GM23338 (cell line): ENCODE results near the gene RPGRIP1L. TPM values are rescaled to one million over a fixed set of nuclear protein-coding genes. Genes with fewer than 3 reads are reported as not detected.
A peak's percentile ranks its signal among the peaks of the same experiment; 100 is the strongest.

Source experiments
- ATAC-seq: fragments of 200-7000 bp; cut with Tn5 transposase; 3 replicates; pipeline ENCODE4 v1.9.1; 2020
- DNase-seq: peaks from one replicate; pipeline ENCODE4 v3.0.0-alpha.2; 2015; ENCODE audit warnings: low spot score
- H2AFZ ChIP-seq: fragments of 200-600 bp; sonication (generic); 2 replicates; pipeline ENCODE4 v1.8.0; 2016; ENCODE audit warnings: antibody characterized with exemption, mild to moderate bottlenecking, moderate library complexity
- H3F3A ChIP-seq: fragments of 200-600 bp; sonication (generic); replicated peaks from 2 replicates; pipeline ENCODE4 v1.8.0; 2017; ENCODE audit warnings: antibody characterized with exemption, mixed run types, low read depth
- H3K27ac ChIP-seq: fragments of 200-600 bp; sonication (generic); 2 replicates; pipeline ENCODE4 v1.6.1; 2016; ENCODE audit warnings: low read depth
- H3K27me3 ChIP-seq: fragments of 200-600 bp; sonication (generic); 2 replicates; pipeline ENCODE4 v1.8.0; 2016; ENCODE audit warnings: mild to moderate bottlenecking, mixed run types, moderate library complexity; ENCODE audit not compliant: insufficient read depth
- H3K36me3 ChIP-seq: fragments of 200-600 bp; sonication (generic); 2 replicates; pipeline ENCODE4 v1.8.0; 2016; ENCODE audit warnings: mild to moderate bottlenecking; ENCODE audit not compliant: insufficient read depth
- H3K4me1 ChIP-seq: fragments of 200-600 bp; sonication (generic); 2 replicates; pipeline ENCODE4 v1.8.0; 2016; ENCODE audit warnings: mild to moderate bottlenecking, moderate library complexity; ENCODE audit not compliant: insufficient read depth
- H3K4me2 ChIP-seq: fragments of 200-600 bp; sonication (generic); 2 replicates; pipeline ENCODE4 v1.7.1; 2017; ENCODE audit warnings: mixed run types
- H3K4me3 ChIP-seq: fragments of 200-600 bp; sonication (generic); 2 replicates; pipeline ENCODE4 v1.6.1; 2016; ENCODE audit warnings: mixed run types
- H3K79me2 ChIP-seq: fragments of 200-600 bp; sonication (generic); replicated peaks from 2 replicates; pipeline ENCODE4 v1.8.0; 2017; ENCODE audit warnings: mild to moderate bottlenecking; ENCODE audit not compliant: insufficient read depth
- H3K9me2 ChIP-seq: fragments of 200-600 bp; sonication (generic); 2 replicates; pipeline ENCODE4 v1.8.0; 2017; ENCODE audit not compliant: insufficient read depth
- H4K20me1 ChIP-seq: fragments of 200-600 bp; sonication (generic); replicated peaks from 2 replicates; pipeline ENCODE4 v1.8.0; 2017; ENCODE audit warnings: mild to moderate bottlenecking; ENCODE audit not compliant: insufficient read depth
- H3K27ac Mint-ChIP-seq: 2 replicates; pipeline ENCODE4 v1.8.0; 2020; ENCODE audit warnings: inconsistent platforms, mild to moderate bottlenecking, moderate library complexity, mixed read lengths
- H3K27me3 Mint-ChIP-seq: 3 replicates; pipeline ENCODE4 v1.8.0; 2022; ENCODE audit warnings: low read depth, mild to moderate bottlenecking, moderate library complexity, mixed read lengths, inconsistent platforms; ENCODE audit not compliant: insufficient read depth, poor library complexity
- H3K36me3 Mint-ChIP-seq: 3 replicates; pipeline ENCODE4 v1.8.0; 2021; ENCODE audit warnings: low read depth, mild to moderate bottlenecking, inconsistent platforms, moderate library complexity, mixed read lengths
- H3K4me1 Mint-ChIP-seq: 3 replicates; pipeline ENCODE4 v1.8.0; 2020; ENCODE audit warnings: mild to moderate bottlenecking, inconsistent platforms, mixed read lengths
- H3K4me3 Mint-ChIP-seq: 3 replicates; pipeline ENCODE4 v1.8.0; 2021; ENCODE audit warnings: moderate library complexity, mild to moderate bottlenecking, inconsistent platforms, mixed read lengths
- H3K9me3 Mint-ChIP-seq: 3 replicates; pipeline ENCODE4 v1.8.0; 2020; ENCODE audit warnings: moderate library complexity, mild to moderate bottlenecking, inconsistent platforms, mixed read lengths
- EZH2phosphoT487 ChIP-seq: fragments of 200-600 bp; sonication (generic); IDR thresholded peaks from one replicate; pipeline ENCODE4 v1.8.1; 2018; ENCODE audit warnings: antibody characterized with exemption; ENCODE audit not compliant: unreplicated experiment
- JUNB ChIP-seq: IDR thresholded peaks from one replicate; pipeline ENCODE4 v1.6.1; 2016; ENCODE audit warnings: antibody characterized with exemption; ENCODE audit not compliant: unreplicated experiment
- NANOG ChIP-seq: IDR thresholded peaks from 2 replicates; pipeline ENCODE4 v1.6.1; 2016; ENCODE audit warnings: antibody characterized with exemption, borderline replicate concordance
- POLR2AphosphoS5 ChIP-seq: IDR thresholded peaks from 2 replicates; pipeline ENCODE4 v1.6.1; 2016; ENCODE audit warnings: antibody characterized with exemption, low read depth
- STAT1 ChIP-seq: IDR thresholded peaks from one replicate; pipeline ENCODE4 v1.6.1; 2016; ENCODE audit warnings: antibody characterized with exemption; ENCODE audit not compliant: unreplicated experiment
- ZNF114 ChIP-seq: fragments of 250-450 bp; sonication (Bioruptor Pico); IDR thresholded peaks from 2 replicates; pipeline ENCODE4 v1.5.0; 2020; ENCODE audit warnings: mild to moderate bottlenecking, moderate library complexity
- polyA plus RNA-seq: library from polyadenylated mRNA; unstranded; fragments of >200 nt; fragmentation: Nextera tagmentation; extraction: Ambion mirVana; gene quantifications from 2 replicates; pipeline ENCODE4 v1.2.1, GENCODE V29; 2016
- total RNA-seq: library from RNA; depleted of rRNA; stranded (reverse); fragments of >200 nt; shearing (Covaris generic); gene quantifications from 2 replicates; pipeline ENCODE4 v1.2.3, GENCODE V29; 2014
- TF ChIP-seq, protein P1 (sequence below): fragments of 250-450 bp; sonication (Bioruptor Pico); IDR thresholded peaks from 2 replicates; pipeline ENCODE4 v1.5.0; 2020; ENCODE audit warnings: mild to moderate bottlenecking, moderate library complexity
- TF ChIP-seq, protein P2 (sequence below): IDR thresholded peaks from 2 replicates; pipeline ENCODE4 v1.6.1; 2016; ENCODE audit warnings: antibody characterized with exemption
- TF ChIP-seq, protein P3 (sequence below): IDR thresholded peaks from one replicate; pipeline ENCODE4 v1.6.1; 2018; ENCODE audit warnings: antibody characterized with exemption; ENCODE audit not compliant: unreplicated experiment
- TF ChIP-seq, protein P4 (sequence below), 2 experiments: fragments of 200-600 bp in 1 of 2; sonication (generic) in 1 of 2; conservative IDR thresholded peaks; 2 replicates each; pipeline versions ENCODE4 v1.5.1 to v1.6.1; 2016 to 2017; ENCODE audit warnings: antibody characterized with exemption in 2 of 2, low read depth in 2 of 2, mild to moderate bottlenecking in 2 of 2, moderate library complexity in 1 of 2

The RPGRIP1L gene
- total and polyA plus RNA-seq, 2 experiments from 2014 or later: 11.4 to 21.3 TPM

DNA sequence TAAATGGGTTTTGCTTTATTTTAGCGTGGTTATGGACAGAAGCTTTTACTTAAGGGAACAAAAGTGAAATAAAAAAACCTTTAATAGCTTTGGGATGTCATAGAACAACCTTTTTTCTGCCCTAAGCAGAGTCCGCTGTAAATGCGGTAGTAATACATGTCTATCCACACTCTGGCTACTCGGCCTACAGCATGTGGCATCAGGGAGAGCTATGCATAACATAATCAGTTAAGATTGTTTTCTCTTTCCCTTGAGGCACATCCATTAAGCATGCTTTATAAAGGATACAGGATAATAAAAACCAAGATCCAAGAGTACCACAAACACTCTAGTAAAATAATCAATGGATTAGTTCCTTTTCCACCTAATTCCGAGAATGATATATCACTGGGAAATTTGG, 10.3 kb downstream of the RPGRIP1L start (continued):
- TF ChIP-seq, protein P1, sequence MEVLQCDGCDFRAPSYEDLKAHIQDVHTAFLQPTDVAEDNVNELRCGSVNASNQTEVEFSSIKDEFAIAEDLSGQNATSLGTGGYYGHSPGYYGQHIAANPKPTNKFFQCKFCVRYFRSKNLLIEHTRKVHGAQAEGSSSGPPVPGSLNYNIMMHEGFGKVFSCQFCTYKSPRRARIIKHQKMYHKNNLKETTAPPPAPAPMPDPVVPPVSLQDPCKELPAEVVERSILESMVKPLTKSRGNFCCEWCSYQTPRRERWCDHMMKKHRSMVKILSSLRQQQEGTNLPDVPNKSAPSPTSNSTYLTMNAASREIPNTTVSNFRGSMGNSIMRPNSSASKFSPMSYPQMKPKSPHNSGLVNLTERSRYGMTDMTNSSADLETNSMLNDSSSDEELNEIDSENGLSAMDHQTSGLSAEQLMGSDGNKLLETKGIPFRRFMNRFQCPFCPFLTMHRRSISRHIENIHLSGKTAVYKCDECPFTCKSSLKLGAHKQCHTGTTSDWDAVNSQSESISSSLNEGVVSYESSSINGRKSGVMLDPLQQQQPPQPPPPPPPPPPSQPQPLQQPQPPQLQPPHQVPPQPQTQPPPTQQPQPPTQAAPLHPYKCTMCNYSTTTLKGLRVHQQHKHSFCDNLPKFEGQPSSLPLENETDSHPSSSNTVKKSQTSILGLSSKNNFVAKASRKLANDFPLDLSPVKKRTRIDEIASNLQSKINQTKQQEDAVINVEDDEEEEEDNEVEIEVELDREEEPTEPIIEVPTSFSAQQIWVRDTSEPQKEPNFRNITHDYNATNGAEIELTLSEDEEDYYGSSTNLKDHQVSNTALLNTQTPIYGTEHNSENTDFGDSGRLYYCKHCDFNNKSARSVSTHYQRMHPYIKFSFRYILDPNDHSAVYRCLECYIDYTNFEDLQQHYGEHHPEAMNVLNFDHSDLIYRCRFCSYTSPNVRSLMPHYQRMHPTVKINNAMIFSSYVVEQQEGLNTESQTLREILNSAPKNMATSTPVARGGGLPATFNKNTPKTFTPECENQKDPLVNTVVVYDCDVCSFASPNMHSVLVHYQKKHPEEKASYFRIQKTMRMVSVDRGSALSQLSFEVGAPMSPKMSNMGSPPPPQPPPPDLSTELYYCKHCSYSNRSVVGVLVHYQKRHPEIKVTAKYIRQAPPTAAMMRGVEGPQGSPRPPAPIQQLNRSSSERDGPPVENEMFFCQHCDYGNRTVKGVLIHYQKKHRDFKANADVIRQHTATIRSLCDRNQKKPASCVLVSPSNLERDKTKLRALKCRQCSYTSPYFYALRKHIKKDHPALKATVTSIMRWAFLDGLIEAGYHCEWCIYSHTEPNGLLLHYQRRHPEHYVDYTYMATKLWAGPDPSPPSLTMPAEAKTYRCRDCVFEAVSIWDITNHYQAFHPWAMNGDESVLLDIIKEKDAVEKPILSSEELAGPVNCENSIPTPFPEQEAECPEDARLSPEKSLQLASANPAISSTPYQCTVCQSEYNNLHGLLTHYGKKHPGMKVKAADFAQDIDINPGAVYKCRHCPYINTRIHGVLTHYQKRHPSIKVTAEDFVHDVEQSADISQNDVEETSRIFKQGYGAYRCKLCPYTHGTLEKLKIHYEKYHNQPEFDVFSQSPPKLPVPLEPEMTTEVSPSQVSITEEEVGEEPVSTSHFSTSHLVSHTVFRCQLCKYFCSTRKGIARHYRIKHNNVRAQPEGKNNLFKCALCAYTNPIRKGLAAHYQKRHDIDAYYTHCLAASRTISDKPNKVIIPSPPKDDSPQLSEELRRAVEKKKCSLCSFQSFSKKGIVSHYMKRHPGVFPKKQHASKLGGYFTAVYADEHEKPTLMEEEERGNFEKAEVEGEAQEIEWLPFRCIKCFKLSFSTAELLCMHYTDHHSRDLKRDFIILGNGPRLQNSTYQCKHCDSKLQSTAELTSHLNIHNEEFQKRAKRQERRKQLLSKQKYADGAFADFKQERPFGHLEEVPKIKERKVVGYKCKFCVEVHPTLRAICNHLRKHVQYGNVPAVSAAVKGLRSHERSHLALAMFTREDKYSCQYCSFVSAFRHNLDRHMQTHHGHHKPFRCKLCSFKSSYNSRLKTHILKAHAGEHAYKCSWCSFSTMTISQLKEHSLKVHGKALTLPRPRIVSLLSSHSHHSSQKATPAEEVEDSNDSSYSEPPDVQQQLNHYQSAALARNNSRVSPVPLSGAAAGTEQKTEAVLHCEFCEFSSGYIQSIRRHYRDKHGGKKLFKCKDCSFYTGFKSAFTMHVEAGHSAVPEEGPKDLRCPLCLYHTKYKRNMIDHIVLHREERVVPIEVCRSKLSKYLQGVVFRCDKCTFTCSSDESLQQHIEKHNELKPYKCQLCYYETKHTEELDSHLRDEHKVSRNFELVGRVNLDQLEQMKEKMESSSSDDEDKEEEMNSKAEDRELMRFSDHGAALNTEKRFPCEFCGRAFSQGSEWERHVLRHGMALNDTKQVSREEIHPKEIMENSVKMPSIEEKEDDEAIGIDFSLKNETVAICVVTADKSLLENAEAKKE (CRISPR knock-in tag): no peak
- TF ChIP-seq NANOG: no peak

DNA sequence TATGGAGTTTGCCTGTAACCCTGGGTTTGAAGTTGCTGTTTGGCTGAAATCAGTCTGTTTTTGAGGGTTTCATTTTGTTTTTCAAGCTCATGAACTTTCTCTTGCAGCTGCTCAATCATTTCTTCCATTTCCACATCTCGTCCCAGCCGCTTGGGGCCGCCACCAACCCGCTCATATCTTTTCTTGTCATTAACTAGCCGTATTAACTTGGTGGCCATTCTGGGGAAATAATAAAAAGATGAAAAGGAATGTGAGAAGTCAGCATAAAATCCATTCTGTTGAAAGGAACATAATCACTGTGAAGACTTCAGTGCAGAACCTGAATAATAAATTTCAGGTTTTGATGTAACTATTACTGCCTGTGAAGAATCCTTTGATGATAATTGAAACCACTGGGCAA, 11.5 kb downstream of the RPGRIP1L start:
- no peak overlapping the region for H3K4me2 ChIP-seq
- H3K4me3 Mint-ChIP-seq: no peak overlapping the region
- no peak for ATAC-seq
- no peaks in the 10 kb centered on the region for H3K27me3 ChIP-seq
- peak; percentile 44 for DNase-seq
- H3F3A ChIP-seq: no peaks in the 10 kb centered on the region
- H3K9me3 Mint-ChIP-seq: peaks cover 9% of the 10 kb centered on the region
- H3K4me1 Mint-ChIP-seq: no peaks in the 10 kb centered on the region; the same call in 2 of the 3 replicates
- H3K27me3 Mint-ChIP-seq: peaks cover 2% of the 10 kb centered on the region
- H4K20me1 ChIP-seq: no peaks in the 10 kb centered on the region
- no peaks in the 10 kb centered on the region for H3K36me3 ChIP-seq
- no peak overlapping the region for H2AFZ ChIP-seq
- TF ChIP-seq, protein P2, sequence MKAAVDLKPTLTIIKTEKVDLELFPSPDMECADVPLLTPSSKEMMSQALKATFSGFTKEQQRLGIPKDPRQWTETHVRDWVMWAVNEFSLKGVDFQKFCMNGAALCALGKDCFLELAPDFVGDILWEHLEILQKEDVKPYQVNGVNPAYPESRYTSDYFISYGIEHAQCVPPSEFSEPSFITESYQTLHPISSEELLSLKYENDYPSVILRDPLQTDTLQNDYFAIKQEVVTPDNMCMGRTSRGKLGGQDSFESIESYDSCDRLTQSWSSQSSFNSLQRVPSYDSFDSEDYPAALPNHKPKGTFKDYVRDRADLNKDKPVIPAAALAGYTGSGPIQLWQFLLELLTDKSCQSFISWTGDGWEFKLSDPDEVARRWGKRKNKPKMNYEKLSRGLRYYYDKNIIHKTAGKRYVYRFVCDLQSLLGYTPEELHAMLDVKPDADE: no peak
- TF ChIP-seq EZH2phosphoT487 (no peak), ZNF114 (CRISPR knock-in tag) (no peak), JUNB (no peak), STAT1 (no peak), POLR2AphosphoS5 (no peak)
- TF ChIP-seq, protein P3, sequence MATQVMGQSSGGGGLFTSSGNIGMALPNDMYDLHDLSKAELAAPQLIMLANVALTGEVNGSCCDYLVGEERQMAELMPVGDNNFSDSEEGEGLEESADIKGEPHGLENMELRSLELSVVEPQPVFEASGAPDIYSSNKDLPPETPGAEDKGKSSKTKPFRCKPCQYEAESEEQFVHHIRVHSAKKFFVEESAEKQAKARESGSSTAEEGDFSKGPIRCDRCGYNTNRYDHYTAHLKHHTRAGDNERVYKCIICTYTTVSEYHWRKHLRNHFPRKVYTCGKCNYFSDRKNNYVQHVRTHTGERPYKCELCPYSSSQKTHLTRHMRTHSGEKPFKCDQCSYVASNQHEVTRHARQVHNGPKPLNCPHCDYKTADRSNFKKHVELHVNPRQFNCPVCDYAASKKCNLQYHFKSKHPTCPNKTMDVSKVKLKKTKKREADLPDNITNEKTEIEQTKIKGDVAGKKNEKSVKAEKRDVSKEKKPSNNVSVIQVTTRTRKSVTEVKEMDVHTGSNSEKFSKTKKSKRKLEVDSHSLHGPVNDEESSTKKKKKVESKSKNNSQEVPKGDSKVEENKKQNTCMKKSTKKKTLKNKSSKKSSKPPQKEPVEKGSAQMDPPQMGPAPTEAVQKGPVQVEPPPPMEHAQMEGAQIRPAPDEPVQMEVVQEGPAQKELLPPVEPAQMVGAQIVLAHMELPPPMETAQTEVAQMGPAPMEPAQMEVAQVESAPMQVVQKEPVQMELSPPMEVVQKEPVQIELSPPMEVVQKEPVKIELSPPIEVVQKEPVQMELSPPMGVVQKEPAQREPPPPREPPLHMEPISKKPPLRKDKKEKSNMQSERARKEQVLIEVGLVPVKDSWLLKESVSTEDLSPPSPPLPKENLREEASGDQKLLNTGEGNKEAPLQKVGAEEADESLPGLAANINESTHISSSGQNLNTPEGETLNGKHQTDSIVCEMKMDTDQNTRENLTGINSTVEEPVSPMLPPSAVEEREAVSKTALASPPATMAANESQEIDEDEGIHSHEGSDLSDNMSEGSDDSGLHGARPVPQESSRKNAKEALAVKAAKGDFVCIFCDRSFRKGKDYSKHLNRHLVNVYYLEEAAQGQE: no peak
- TF ChIP-seq, protein P4, sequence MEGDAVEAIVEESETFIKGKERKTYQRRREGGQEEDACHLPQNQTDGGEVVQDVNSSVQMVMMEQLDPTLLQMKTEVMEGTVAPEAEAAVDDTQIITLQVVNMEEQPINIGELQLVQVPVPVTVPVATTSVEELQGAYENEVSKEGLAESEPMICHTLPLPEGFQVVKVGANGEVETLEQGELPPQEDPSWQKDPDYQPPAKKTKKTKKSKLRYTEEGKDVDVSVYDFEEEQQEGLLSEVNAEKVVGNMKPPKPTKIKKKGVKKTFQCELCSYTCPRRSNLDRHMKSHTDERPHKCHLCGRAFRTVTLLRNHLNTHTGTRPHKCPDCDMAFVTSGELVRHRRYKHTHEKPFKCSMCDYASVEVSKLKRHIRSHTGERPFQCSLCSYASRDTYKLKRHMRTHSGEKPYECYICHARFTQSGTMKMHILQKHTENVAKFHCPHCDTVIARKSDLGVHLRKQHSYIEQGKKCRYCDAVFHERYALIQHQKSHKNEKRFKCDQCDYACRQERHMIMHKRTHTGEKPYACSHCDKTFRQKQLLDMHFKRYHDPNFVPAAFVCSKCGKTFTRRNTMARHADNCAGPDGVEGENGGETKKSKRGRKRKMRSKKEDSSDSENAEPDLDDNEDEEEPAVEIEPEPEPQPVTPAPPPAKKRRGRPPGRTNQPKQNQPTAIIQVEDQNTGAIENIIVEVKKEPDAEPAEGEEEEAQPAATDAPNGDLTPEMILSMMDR (conservative IDR thresholded peaks at IDR 0.05; ENCODE audit: low read depth in 2 of 2): peak; percentile 71 to 74
- H3K4me3 ChIP-seq: no peak overlapping the region
- H3K9me2 ChIP-seq: no peaks in the 10 kb centered on the region
- no peak overlapping the region for H3K27ac Mint-ChIP-seq
- no peaks in the 10 kb centered on the region for H3K79me2 ChIP-seq
- H3K36me3 Mint-ChIP-seq: peaks cover 21% of the 10 kb centered on the region
- no peaks in the 10 kb centered on the region for H3K4me1 ChIP-seq
- H3K27ac ChIP-seq: no peak overlapping the region
